Measurements from ENCODE around the gene FAM171A2.
"Not testable (repeated sequence)": the region's sequence is repeated elsewhere in the genome, so short reads cannot be mapped to it uniquely, and the experiment has no call there.

The FAM171A2 gene

GRCh38 chr17:44347206-44348055 is 16.2 kb downstream of the FAM171A2 start:
- DNase-seq (ENCODE audit: low spot score); FAIRE-seq: not testable (repeated sequence)

- no peak for DNase-seq (ENCODE audit: low spot score)
- FAIRE-seq: no peak
These were observed 17.4 kb downstream of the FAM171A2 start for GRCh38 chr17:44346064-44346844.

- DNase-seq (ENCODE audit: low spot score) (peak; percentile 54), FAIRE-seq (no peak)
These were observed 18.1 kb downstream of the FAM171A2 start for GRCh38 chr17:44345454-44346026.

GRCh38 chr17:44344939-44345453 is 18.7 kb downstream of the FAM171A2 start, which contains the start of gene GRN:
Gene GRN, plus strand, starts transcription at chr17:44345302. Its CDS starts 3,863 bp downstream, at chr17:44349165.
- DNase-seq (ENCODE audit: low spot score) (peak; percentile 95), FAIRE-seq (peak; percentile 89)

- DNase-seq (ENCODE audit: low spot score) (no peak), FAIRE-seq (no peak)
These were observed 20.0 kb downstream of the FAM171A2 start for GRCh38 chr17:44343510-44344209.

- FAIRE-seq; DNase-seq (ENCODE audit: low spot score): not testable (repeated sequence)
These were observed 23.1 kb downstream of the FAM171A2 start for GRCh38 chr17:44340553-44340952.

GRCh38 chr17:44338702-44339101 is 25.0 kb downstream of the FAM171A2 start:
- no peak for FAIRE-seq
- DNase-seq (ENCODE audit: low spot score): peak; percentile 49

- FAIRE-seq (no peak), DNase-seq (ENCODE audit: low spot score) (no peak)
These were observed 27.7 kb downstream of the FAM171A2 start for GRCh38 chr17:44335968-44336367.

- FAIRE-seq: no peak
- no peak for DNase-seq (ENCODE audit: low spot score)
These were observed 28.1 kb downstream of the FAM171A2 start for GRCh38 chr17:44335564-44335963.

- FAIRE-seq (no peak), DNase-seq (ENCODE audit: low spot score) (peak; percentile 35)
These were observed 28.9 kb downstream of the FAM171A2 start for GRCh38 chr17:44334727-44335126.

GRCh38 chr17:44334315-44334714 is 29.3 kb downstream of the FAM171A2 start:
- FAIRE-seq: no peak

GRCh38 chr17:44333371-44333770 is 30.3 kb downstream of the FAM171A2 start:
- no peak for DNase-seq (ENCODE audit: low spot score)
- no peak for FAIRE-seq

More at GRCh38 chr17:44334315-44334714, 29.3 kb downstream of the FAM171A2 start:
- no peak for DNase-seq (ENCODE audit: low spot score)

- DNase-seq (ENCODE audit: low spot score): peak; percentile 54
- peak; percentile 28 for FAIRE-seq
These were observed 32.3 kb downstream of the FAM171A2 start for GRCh38 chr17:44331249-44331760.

GRCh38 chr17:44330263-44330662 is 33.4 kb downstream of the FAM171A2 start:
- DNase-seq (ENCODE audit: low spot score); FAIRE-seq: not testable (repeated sequence)

GRCh38 chr17:44329516-44329915 is 34.1 kb downstream of the FAM171A2 start:
- not testable (repeated sequence) for FAIRE-seq

GRCh38 chr17:44327715-44328449 is 35.8 kb downstream of the FAM171A2 start:
- FAIRE-seq (no peak), DNase-seq (ENCODE audit: low spot score) (no peak)

More at GRCh38 chr17:44329516-44329915, 34.1 kb downstream of the FAM171A2 start:
- not testable (repeated sequence) for DNase-seq (ENCODE audit: low spot score)

GRCh38 chr17:44326861-44327444 is 36.7 kb downstream of the FAM171A2 start:
- FAIRE-seq (no peak), DNase-seq (ENCODE audit: low spot score) (peak; percentile 91)

- FAIRE-seq: no peak
- DNase-seq (ENCODE audit: low spot score): peak; percentile 77
These were observed 38.9 kb downstream of the FAM171A2 start, which contains the start of gene SLC25A39 for GRCh38 chr17:44324571-44325275. Gene SLC25A39, minus strand, starts transcription at chr17:44324823. Its CDS starts 1,261 bp downstream, at chr17:44323562.

All from RCC 7860 (cell line).